K562 (cell line): ENCODE results near the gene IL34. TPM values are rescaled to one million over a fixed set of nuclear protein-coding genes. Genes with fewer than 3 reads are reported as not detected.

ENCODE experiments used
- ATAC-seq: fragments of 200-7000 bp; cut with Tn5 transposase; 3 replicates; pipeline ENCODE4 v1.9.1; 2020; ENCODE audit warnings: moderate library complexity
- BruUV-seq: library from RNA; stranded (reverse); fragments of 400-500 nt; replicated peaks from 2 replicates; lab custom pipeline; 2021; lab: Mats Ljungman, UMichigan
- CTCF ChIA-PET: fragments of 300-600 bp; formaldehyde crosslinking; extraction: SDS; loops from one replicate; lab custom pipeline; 2021; ENCODE audit warnings: low intra/inter-chr PET ratio; lab: Yijun Ruan, JAX
- POLR2A ChIA-PET: fragments of 300-600, 350-650 bp; sonication (Branson Sonifier 250); formaldehyde crosslinking; extraction: SDS; loops from one replicate; lab custom pipeline; 2021; ENCODE audit warnings: antibody characterized with exemption, inconsistent platforms; lab: Yijun Ruan, JAX
- DNase-seq, 4 experiments: peaks; one replicate each; pipeline versions ENCODE4 v3.0.0 to v3.0.0-alpha.2; 2011 to 2018; ENCODE audit warnings: low spot score in 3 of 4, mixed read lengths in 3 of 4; ENCODE audit errors: extremely low read depth in 1 of 4
- FAIRE-seq: peaks from 2 replicates; lab custom pipeline; 2011; peaks lifted over from hg19 to GRCh38; lab: Jason Lieb, UNC
- H2AFZ ChIP-seq: 2 replicates; pipeline ENCODE4 v1.6.0; 2011; ENCODE audit warnings: low read depth, low read length, control low read depth, inconsistent platforms
- H3K27ac ChIP-seq: fragments of 200-600 bp; 3 replicates; pipeline ENCODE4 v1.8.0; 2011; ENCODE audit warnings: low read depth, mild to moderate bottlenecking, control low read depth, inconsistent platforms, low read length, moderate library complexity, mixed read lengths; ENCODE audit errors: extremely low read depth
- H3K27me3 ChIP-seq, 2 experiments: fragments of 300-600 bp in 1 of 2; 2 replicates in 1 of 2; 3 replicates in 1 of 2; pipeline versions ENCODE4 v1.6.0 to v1.8.0; 2011; ENCODE audit warnings: inconsistent platforms in 2 of 2, low read length in 2 of 2, mild to moderate bottlenecking in 1 of 2, mixed read lengths in 1 of 2, moderate library complexity in 1 of 2; ENCODE audit not compliant: control insufficient read depth in 2 of 2, insufficient read depth in 2 of 2
- H3K36me3 ChIP-seq: fragments of 300-600 bp; 3 replicates; pipeline ENCODE4 v1.8.0; 2011; ENCODE audit warnings: mild to moderate bottlenecking, low read length, inconsistent platforms; ENCODE audit not compliant: control insufficient read depth, insufficient read depth
- H3K4me1 ChIP-seq, 2 experiments: fragments of 200-600 bp in 1 of 2; replicated peaks in 1 of 2; 2 replicates in 1 of 2; 3 replicates in 1 of 2; pipeline versions ENCODE4 v1.5.1 to v1.8.0; 2011; ENCODE audit warnings: inconsistent platforms in 2 of 2, low read length in 2 of 2, mild to moderate bottlenecking in 1 of 2, mixed read lengths in 1 of 2, moderate library complexity in 1 of 2; ENCODE audit not compliant: control insufficient read depth in 2 of 2, insufficient read depth in 2 of 2
- H3K4me2 ChIP-seq: 2 replicates; pipeline ENCODE4 v1.6.1; 2011; ENCODE audit warnings: low read length, control low read depth, inconsistent platforms, mixed read lengths; ENCODE audit not compliant: insufficient read depth
- H3K4me3 ChIP-seq: fragments of 200-600 bp; sonication (generic), shearing (Covaris generic); 2 replicates; pipeline ENCODE4 v1.5.1; 2016; ENCODE audit warnings: control low read depth, inconsistent platforms
- H3K79me2 ChIP-seq: fragments of 200-600 bp; 3 replicates; pipeline ENCODE4 v1.8.0; 2011; ENCODE audit warnings: low read length, inconsistent platforms; ENCODE audit not compliant: control insufficient read depth, insufficient read depth
- H3K9ac ChIP-seq, 2 experiments: 2 replicates each; pipeline versions ENCODE4 v1.6.0 to v1.6.1; 2011; ENCODE audit warnings: low read depth in 2 of 2, low read length in 2 of 2, control low read depth in 1 of 2, inconsistent platforms in 1 of 2, mild to moderate bottlenecking in 1 of 2, mixed read lengths in 1 of 2; ENCODE audit not compliant: insufficient read depth in 1 of 2
- H3K9me1 ChIP-seq: one replicate; pipeline ENCODE4 v1.6.0; 2011; ENCODE audit warnings: inconsistent platforms, mild to moderate bottlenecking, low read length, moderate library complexity; ENCODE audit not compliant: control insufficient read depth, insufficient read depth
- H3K9me3 ChIP-seq: replicated peaks from 2 replicates; pipeline ENCODE4 v1.5.1; 2011; ENCODE audit warnings: low read depth, low read length, inconsistent platforms; ENCODE audit not compliant: control insufficient read depth, insufficient read depth
- H4K20me1 ChIP-seq: replicated peaks from 2 replicates; pipeline ENCODE4 v1.6.1; 2011; ENCODE audit warnings: low read length, inconsistent platforms, mixed read lengths; ENCODE audit not compliant: control insufficient read depth, insufficient read depth
- CCAR2 ChIP-seq: fragments of 200-400 bp; formaldehyde crosslinking; IDR thresholded peaks from 2 replicates; pipeline ENCODE4 v1.6.1; 2017; ENCODE audit warnings: mild to moderate bottlenecking, low read depth, low read length
- CEBPB ChIP-seq: fragments of 450-650 bp; IDR thresholded peaks from 2 replicates; pipeline ENCODE4 v1.6.1; 2016; ENCODE audit warnings: missing genetic modification characterization, missing compliant biosample characterization
- FOXP1 ChIP-seq: sonication (generic); formaldehyde crosslinking; IDR thresholded peaks from 2 replicates; pipeline ENCODE4 v1.8.0; 2022; ENCODE audit warnings: mild to moderate bottlenecking, missing genetic modification reagents
- RBFOX2 ChIP-seq: fragments of 200-400 bp; formaldehyde crosslinking; IDR thresholded peaks from 2 replicates; pipeline ENCODE4 v1.6.1; 2017; ENCODE audit warnings: low read depth, mild to moderate bottlenecking, low read length, moderate library complexity
- RREB1 ChIP-seq: fragments of 250-450 bp; sonication (Bioruptor Pico); IDR thresholded peaks from 2 replicates; pipeline ENCODE4 v1.4.0; 2020
- WHSC1 ChIP-seq: IDR thresholded peaks from one replicate; pipeline ENCODE4 v1.6.1; 2012; ENCODE audit warnings: low read length, control low read depth, inconsistent platforms
- ZNF140 ChIP-seq: fragments of 250-450 bp; sonication (Bioruptor Pico); IDR thresholded peaks from 2 replicates; pipeline ENCODE4 v1.8.0; 2021; ENCODE audit warnings: moderate library complexity, mild to moderate bottlenecking, inconsistent platforms
- ZNF316 ChIP-seq: fragments of 450-650 bp; IDR thresholded peaks from 2 replicates; pipeline ENCODE4 v1.6.1; 2016
- WGBS: fragments of 100-300 bp; shearing (Covaris generic); methylation state at CpG from one replicate; pipeline ENCODE4 v1.1.6; 2016; ENCODE audit warnings: low coverage, mixed read lengths; ENCODE audit not compliant: insufficient coverage; ENCODE audit errors: missing lambda C conversion rate; 5-methylcytosine and 5-hydroxymethylcytosine counted together
- in situ Hi-C: fragments of 300-500 bp; cut with MboI; formaldehyde crosslinking; loops from 4 replicates; pipeline ENCODE4 v1.15.0; 2018; ENCODE audit warnings: inconsistent platforms, mixed read lengths
- intact Hi-C: fragments of 100-400 bp; cut with micrococcal nuclease; formaldehyde crosslinking; loops from 2 replicates; pipeline ENCODE4 v1.14.2; 2022
- polyA plus RNA-seq, 8 experiments: library from polyadenylated mRNA; depleted of rRNA in 4 of 8; stranded (reverse) in 5 of 8; unstranded in 3 of 8; fragments of >200 nt; fragmentation: Nextera tagmentation in 2 of 8; fragmentation: Illumina TruSeq in 1 of 8; extraction: Ambion mirVana in 2 of 8; extraction: Trizol in 1 of 8; gene quantifications; 2 replicates each; pipeline versions ENCODE4 v1.2.1 to v1.2.3, GENCODE V29; 2011 to 2014; ENCODE audit warnings: inconsistent platforms in 1 of 8, missing spikeins in 1 of 8
- total RNA-seq, 7 experiments: library from RNA; depleted of rRNA in 6 of 7; stranded (reverse); fragments of >200 nt in 6 of 7; fragmentation: Illumina TruSeq in 2 of 7; extraction: Trizol in 2 of 7; gene quantifications; 2 replicates each; pipeline versions ENCODE4 v1.2.1 to v1.2.3, GENCODE V29; 2011 to 2021; ENCODE audit warnings: low replicate concordance in 1 of 7

The IL34 gene
- total and polyA plus RNA-seq, 9 of the 15 experiments (the other 6 are each of a cell fraction or from before 2014, with no cell fraction given) = 0.07 to 0.18 (median 0.10) TPM; not detected in 6

GRCh38 chr16:70677499-70678120, 31.3 kb downstream of the IL34 start:
- Histone ChIP-seq H3K27me3 (no peaks in the 10 kb centered on the region), H3K9ac (no peak overlapping the region), H4K20me1 (peaks cover 4% of the 10 kb centered on the region; the same call in 1 of the 2 replicates), H3K4me3 (no peak overlapping the region), H3K36me3 (peaks cover 91% of the 10 kb centered on the region; the same call in 2 of the 3 replicates), H3K9me1 (no peaks in the 10 kb centered on the region), H3K4me2 (no peak overlapping the region), H3K4me1 (peaks cover 0 to 30% of the 10 kb centered on the region in 2 experiments; a peak in 2 of 5 replicates), H3K27ac (no peak overlapping the region), H3K9me3 (no peaks in the 10 kb centered on the region), H3K79me2 (peaks cover 19% of the 10 kb centered on the region), H2AFZ (no peak overlapping the region)
- intact Hi-C loops (no loop called here), in situ Hi-C loops (no loop called here)
- DNase-seq (no peak), ATAC-seq (no peak), FAIRE-seq (no peak)
- BruUV-seq = no TSS peak
- ChIA-PET CTCF (no interaction called here), POLR2A (interaction anchor here (0.7 to 1.0 kb wide), 2 partner anchors 18 to 114 kb away, joined by 3 read pairs; no protein-coding TSS in a partner anchor)
- no peak for TF ChIP-seq CEBPB (tag)
- 95% methylated on average over 15 of the region's 15 CpGs for WGBS

GRCh38 chr16:70678121-70678897, 31.9 kb downstream of the IL34 start:
- ChIA-PET POLR2A (interaction anchor here (0.7 to 1.6 kb wide), 3 partner anchors 12 to 113 kb away, joined by 3 to 4 read pairs (median 3); no protein-coding TSS in a partner anchor), CTCF (interaction anchor here (0.7 kb wide), 1 partner anchor 92 kb away, joined by 7 read pairs; no protein-coding TSS in a partner anchor)
- H3K27ac ChIP-seq = no peak overlapping the region
- H3K9me3 ChIP-seq = no peaks in the 10 kb centered on the region
- no peak overlapping the region for H3K4me3 ChIP-seq
- H3K9me1 ChIP-seq = no peaks in the 10 kb centered on the region
- BruUV-seq = no TSS peak
- peak overlapping the region in 1 of 2 experiments; percentile 40; a peak in 1 of 4 replicates for H3K9ac ChIP-seq
- H3K79me2 ChIP-seq = peaks cover 26% of the 10 kb centered on the region
- peaks cover 91% of the 10 kb centered on the region; the same call in 2 of the 3 replicates for H3K36me3 ChIP-seq
- FAIRE-seq (no peak), ATAC-seq (no peak), DNase-seq (no peak)
- H4K20me1 ChIP-seq = peaks cover 11% of the 10 kb centered on the region; the same call in 1 of the 2 replicates
- no peak overlapping the region for H2AFZ ChIP-seq
- WGBS = 95% methylated on average over 18 of the region's 22 CpGs
- H3K4me1 ChIP-seq = peaks cover 0 to 37% of the 10 kb centered on the region in 2 experiments; a peak in 2 of 5 replicates
- intact Hi-C loops (no loop called here), in situ Hi-C loops (no loop called here)
- H3K4me2 ChIP-seq = no peak overlapping the region
- TF ChIP-seq ZNF316 = no peak
- TF ChIP-seq CCAR2 = no peak
- peak; percentile 33; the same call in 1 of the 2 replicates for TF ChIP-seq RBFOX2
- no peak for TF ChIP-seq ZNF140 (CRISPR knock-in tag)
- no peak for TF ChIP-seq FOXP1 (CRISPR knock-in tag)
- no peak for TF ChIP-seq WHSC1
- TF ChIP-seq RREB1 = no peak
- H3K27me3 ChIP-seq = no peaks in the 10 kb centered on the region
